Activated T-cell treated with anti-CD3 and anti-CD28 coated beads for 1 hour (primary cell): Measurements from ENCODE around the gene RRBP1.

Experiments used
- DNase-seq: peaks from one replicate; pipeline ENCODE4 v3.0.0-alpha.2; 2020; ENCODE audit warnings: low read depth

Gene RRBP1

DNA sequence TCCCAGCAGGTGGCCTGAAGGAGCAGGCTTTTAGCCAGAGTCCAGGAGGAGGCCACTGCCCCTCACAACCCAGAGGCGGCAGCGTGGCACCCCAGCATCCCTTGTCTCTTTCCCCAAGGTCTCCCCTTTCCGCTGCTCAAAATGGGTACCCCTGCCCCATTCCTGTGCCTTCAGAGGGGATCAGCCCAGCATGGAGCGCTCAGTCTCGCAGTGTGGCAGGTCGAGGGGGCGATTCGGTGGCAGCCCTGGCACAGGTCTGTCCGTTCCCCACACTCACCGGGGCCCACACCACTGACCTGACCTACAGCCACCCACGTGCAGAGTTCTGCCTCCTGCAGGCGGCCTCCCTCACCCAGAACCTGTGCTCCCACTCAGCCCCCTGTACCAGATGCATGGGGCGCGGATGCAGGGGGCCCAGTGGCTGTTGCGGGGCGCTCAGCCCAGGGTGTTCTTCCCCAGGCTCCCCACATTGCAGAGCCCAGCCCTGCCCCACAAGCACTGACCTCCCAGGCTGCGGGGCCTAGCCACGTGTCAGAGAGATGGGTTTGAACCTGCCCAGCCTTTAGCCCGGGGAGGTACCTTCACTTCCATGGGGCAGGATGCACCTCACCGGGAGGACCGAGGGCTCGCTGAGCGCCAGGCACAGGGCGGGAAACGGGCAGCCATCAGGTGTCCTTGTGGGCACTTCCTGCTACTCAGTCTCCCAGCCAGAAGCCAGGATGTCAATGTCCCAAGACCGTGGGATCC, 70.3 kb downstream of the RRBP1 start:
- DNase-seq: no peak

DNA sequence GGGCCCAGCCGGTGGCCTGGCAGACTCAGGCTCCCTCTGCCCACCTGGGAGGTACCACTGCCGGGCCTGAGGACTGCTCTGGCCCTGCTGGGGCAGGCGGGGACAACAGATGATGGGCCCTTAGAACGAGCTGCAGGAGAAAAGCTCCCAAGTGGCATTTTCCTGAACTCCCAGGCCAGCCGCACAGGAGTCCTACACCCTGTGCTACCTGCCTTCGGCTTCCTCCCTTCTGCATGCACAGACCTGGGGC, 70.8 kb downstream of the RRBP1 start:
- DNase-seq: no peak

DNA sequence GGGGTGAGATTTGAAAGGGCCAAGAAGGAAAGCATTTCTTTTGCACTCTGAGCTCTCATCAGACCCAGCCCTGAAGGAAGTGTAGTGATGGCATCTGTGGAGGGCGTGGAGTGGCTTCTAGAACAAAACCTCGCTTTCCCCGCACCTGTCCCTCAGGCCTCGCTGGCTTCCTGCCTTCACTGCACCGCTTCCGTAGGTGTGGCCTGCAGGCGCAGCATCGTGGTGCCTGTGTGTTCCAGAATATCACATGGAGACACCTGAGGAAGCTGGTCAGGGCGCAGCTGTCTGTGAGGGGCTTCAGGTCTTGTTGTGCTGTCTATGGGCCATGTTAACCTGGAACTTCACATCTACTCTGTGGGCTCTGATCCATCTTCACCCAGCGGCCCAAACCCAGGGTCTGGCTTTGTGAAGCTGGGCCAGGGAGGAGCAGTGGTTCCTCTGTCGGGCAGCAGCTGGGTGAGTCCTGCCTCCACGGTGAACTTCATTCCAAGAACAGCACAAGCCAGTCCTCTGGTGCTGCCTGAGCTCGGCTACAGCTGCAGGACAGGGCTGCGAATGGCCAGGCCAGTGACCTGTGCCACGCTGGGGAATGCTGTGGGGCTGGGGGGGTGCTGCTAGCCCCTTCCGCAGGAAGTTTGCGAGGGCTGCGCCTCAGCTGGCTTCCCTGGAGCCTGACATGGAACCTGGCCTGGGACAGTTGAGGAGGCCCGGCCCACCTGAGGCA, 71.3 kb downstream of the RRBP1 start:
- peak; percentile 45 for DNase-seq

DNA sequence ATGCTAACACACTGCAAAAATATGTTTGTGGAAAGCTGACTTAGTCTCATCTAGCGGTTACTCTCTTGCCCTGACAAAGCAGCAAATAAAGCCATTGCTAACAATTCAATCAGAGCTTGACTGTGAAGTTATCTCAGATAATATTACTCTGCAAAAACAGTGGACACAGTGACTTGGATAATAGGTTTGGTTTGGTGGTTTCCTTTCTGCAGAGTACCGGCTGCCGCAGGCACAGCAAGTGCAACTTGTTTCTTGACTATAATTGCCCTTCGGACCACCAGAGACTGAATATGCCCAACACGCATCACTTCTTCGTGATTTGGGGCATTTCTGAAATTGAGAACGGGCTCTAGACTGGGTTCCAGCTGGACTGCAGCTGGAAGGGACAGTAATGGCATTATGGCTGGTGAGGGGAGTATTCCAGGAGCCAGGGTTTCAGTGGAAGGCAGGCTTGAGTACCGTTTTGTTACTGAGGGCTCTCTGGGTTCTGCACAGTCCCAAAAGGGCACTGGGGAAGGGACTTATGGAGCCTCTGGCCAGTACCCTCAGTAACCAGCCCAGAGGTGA, 72.1 kb downstream of the RRBP1 start:
- DNase-seq: no peak

DNA sequence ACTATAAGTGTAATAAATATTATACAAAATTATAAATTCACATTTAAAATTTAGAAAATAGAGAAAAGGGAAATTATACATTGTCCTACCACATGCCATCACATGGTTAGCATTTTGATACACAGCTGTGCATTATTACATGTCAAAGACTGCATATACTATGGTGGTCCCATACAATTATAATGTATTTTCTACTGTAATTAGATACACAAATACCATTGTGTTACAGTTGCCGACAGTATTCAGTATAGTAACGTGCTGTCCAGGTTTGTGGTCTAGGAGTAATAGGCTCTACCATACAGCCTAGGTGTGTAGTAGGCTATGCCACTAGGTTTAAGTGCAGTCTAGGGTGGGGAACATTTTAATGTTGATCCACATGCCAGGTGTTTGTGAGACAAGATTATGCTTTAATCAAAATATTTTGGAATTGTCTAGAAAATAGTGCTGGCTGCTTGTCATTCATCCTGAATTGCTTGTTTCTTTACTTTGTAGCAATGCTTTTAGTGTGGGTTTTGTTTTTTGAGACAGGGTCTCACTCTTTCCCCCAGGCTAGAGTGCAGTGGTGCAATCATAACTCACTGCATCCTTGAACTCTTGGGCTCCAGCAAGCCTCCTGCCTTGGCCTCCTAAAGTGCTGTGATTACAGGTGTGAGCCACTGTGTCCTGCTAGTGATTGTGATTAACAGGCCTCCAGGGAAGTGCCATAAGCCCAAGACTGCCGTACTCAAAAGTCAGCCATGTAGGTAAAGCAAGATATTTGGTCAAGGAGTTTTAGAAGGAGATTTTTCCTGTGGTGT, 73.1 kb downstream of the RRBP1 start:
- DNase-seq: no peak

DNA sequence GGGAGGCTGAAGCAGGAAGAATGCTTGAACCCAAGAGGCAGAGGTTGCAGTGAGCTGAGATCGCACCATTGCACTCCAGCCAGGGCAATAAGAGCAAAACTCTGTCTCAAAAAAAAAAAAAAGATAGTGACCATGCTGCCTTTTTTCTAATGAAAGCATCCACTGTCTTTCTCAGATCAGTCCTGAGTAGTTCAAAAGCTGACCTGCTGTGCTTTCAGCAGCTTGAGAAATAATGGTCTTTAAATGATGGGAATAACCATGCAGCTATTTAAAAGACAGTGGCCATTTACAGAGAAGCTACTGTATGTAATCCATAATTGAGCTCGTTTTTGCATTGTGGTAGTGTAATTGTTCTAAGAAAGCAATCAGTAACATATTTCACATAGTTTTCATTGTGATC, 76.0 kb downstream of the RRBP1 start:
- no peak for DNase-seq

DNA sequence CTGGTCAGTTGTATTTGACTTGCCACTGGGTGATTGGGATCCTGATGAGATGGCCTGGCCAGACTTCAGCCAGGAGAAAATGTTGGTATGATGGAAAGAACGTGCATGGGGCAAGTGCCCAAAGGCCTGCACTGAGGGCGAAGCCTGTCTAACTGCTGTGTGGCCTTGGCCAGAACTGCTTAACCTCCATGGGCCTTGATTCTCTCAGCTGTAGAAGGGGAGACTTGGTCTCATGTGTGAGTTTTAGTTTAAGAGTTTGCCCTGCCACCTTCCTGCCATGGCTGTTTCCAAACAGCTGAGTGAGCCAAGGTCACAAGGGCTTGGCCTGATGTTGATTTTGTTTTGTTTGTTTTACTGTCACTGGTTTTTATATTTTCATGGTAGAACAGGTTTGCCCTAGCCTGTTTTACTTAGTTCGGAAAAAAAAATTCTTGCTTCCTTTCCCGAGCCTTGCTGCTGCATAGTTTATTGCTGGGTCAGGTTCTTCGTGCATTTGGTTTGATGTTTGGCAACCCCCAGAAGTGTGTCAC, 76.8 kb downstream of the RRBP1 start:
- DNase-seq: no peak

DNA sequence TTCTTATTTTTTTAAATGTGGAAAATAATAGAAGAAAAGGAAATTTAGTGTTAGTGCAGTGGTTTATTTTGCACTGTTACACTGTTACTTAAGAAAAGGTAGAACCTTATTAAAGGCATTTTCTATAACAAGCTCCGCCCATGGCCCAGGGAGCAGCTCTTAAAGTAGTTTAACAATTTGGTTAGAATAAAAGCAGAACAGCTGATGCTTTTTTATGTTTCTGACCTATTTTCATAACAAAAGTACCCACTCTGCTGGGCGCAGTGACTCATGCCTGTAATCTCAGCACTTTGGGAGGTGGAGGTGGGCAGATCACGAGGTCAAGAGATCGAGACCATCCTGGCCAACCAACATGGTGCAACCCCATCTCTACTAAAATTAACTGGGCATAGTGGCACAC, 79.5 kb downstream of the RRBP1 start:
- no peak for DNase-seq

DNA sequence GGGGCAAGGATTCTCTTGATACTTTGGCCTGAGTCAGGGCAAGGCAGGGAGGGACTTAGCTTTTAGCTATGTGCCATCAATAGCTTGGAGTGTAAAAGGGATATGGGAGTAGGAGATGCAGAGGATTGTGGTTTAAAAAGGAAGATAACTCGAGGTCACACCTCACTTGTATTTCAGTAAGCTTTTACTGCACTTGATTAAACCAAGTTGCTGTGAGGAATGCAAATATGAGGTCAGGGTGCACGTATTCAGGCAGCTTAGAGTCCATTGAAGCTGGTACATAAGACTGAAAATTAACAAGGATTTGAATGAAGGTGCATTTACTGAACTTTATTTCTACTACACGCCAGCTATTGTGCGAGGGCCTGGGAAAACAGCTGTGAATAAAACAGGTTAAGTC, 80.1 kb downstream of the RRBP1 start:
- DNase-seq: no peak

DNA sequence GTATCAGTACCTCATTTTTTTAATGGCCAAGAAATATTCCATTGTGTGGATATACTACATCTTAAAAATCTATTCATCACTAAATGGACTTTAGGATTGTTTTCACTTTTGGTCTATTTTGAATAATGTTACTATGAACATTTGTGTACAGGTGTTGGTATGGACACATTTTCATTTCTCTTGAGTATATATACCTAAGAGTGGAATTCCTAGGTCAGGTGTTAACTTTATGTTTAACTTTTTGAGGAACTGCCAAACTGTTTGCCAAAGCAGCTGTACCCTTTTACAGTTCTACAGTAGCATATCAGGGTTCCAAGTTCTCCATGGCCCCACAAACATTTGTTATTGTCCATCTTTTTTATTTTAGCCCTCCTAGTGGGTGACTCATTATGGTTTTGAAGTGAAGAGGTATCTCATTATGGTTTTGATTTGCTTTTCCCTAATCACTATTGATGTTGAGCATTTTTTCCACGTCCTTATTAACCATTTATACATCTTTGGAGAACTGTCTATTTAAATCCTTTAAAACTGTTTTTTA, 84.0 kb downstream of the RRBP1 start:
- DNase-seq: no peak

DNA sequence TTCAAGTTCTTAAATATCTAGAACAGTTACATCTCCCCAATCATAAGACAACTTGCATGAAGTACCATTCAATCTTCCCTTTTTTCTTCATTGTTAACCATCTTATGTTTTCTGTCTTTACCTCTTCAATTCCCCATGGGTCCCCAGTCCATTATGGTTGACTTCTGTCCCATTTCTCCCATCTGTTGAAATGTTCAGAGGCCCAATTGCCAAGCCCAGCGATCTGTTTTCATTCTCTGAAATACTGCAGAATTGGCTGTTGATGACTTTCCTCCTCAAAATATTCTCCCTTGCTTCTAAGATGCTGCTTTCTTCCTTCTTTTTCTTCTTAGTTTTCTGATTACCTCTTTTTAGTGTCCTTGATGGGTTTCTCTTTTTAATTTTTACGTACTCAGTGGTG, 86.2 kb downstream of the RRBP1 start:
- no peak for DNase-seq

DNA sequence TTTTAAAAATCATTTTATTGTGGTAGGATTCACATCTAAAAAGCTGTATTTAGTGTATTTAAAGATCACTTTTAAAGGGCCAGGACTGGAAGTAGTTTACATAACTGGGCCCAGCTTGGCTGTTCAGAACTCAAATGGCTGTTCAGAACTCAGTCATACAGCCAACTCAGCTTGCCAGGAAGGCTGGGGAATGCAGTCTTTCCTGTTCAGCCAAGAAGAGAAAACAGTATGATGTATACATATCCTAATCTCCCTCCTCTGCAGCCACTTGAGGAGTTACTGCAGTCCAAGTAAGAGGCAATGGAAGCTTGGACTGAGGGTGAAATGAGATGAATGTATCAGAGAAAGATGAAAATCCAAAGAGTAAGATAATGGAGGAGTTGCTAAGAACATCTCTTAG, 87.6 kb downstream of the RRBP1 start:
- DNase-seq: no peak

DNA sequence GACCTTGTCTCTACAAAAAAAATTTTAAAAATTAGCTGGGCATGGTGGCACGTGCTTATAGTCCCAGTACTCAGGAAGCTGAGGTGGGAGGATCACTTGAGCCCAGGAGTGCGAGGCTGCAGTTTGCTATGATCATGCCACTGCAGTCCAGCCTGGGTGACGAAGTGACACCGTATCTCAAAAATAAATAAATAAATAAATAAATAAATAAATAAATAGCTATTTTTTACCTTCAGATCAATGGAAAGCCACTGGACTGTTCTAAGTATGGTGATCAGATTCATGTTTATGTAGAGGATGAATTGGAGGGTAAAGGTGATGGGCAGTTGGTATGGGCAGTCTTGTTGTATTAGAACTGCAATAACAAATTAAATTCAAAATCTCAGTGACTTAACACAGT, 88.1 kb downstream of the RRBP1 start:
- DNase-seq: no peak

DNA sequence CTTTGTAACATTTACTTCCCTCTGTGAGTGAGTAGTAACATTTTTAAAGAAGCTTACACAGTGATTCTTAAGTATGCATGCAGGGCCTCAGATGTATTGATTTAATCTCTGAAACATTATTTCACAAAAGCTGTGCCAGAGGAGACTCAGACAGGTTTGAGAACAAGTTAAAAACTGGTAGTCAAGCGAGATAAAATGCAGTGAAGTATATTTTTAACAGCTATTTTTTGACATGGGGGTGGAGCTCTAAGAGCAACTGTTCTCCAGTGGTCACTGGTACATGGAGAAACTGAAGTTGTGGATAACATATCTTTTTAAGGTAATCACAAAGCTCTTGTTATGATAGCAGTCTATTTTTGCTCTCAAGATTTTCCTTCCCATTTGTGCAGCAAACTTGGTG, 91.8 kb downstream of the RRBP1 start:
- DNase-seq: no peak

DNA sequence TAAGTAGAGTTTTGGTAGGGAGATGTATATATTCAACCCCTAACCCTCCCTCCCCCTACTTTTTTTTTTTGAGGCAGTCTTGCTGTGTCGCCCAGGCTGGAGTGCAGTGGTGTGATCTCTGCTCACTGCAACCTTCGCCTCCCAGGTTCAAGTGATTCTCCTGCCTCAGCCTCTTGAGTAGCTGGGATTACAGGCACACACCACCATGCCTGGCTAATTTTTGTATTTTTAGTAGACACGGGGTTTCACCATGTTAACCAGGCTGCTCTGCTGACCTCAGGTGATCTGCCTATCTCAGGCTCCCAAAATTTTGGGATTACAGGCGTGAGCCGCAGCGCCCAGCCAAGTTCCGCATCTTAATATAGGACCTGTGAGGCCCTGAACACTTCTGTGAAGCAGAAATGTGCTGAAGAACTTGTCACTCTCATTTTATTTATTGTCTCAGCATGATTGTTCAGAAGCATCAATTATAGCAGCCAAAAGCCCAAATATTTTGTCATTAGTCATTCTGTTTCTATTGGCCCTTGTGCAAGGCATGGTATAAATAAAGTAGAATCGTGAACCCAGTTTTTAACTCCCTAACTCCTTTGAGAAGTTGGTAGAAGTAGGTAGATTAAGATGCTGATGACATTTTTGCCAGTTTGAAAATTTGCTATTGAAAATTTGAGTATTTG, 92.7 kb downstream of the RRBP1 start:
- DNase-seq: no peak

DNA sequence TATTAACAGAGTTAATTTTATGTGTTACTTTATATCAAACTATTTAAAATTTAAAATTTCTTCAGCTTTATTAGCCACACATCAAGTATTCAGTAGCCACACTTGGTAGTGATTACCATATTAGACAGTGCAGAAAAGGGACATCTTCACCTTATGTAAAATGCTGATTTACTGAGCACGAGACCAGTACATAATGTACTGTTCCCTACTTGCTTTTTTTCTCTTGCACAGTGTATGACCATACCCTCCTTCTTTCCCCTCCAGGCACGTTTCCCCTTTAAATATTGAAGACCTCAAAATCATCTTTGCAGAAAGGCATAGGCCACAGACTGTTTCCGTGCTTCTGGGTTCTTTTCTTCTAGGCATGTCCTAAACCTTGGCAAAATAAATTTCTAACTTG, 94.2 kb downstream of the RRBP1 start:
- no peak for DNase-seq

DNA sequence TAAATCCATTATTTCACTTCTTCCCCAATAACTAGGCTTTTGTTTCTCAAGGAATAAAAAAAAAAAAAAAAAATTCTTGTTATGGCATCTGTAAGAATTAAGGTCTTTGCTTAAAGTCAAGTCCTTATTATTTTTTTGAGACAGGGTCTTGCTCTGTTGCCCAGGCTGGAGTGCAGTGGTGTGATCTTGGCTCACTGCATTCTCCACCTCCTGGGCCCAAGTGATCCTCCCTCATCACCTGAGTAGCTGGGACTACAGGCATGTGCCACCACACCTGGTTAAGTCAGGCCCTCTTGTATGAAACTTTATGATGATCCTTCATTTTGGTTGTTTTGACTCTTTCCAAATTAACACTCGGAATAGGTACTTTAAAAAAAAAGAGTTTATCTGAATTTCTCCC, 94.9 kb downstream of the RRBP1 start:
- DNase-seq: no peak

DNA sequence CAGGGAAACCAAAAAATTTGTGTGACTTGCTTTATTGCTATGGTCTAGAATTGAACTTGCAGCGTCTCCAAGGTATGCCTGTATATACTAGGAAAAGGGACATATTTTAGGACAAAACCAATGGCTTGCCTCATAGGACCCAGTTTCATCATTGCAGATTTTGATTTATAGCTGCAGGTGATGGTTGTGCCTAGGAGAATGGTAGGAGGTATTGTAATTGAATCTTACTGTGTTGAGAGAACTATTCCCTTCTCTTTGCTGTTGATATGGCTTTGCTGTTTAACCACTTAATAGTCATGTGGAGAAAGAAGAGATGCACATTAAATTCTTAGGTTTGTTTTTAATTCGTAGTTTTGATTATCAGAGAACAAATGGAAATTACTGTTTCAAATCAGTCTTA, 95.8 kb downstream of the RRBP1 start:
- no peak for DNase-seq

DNA sequence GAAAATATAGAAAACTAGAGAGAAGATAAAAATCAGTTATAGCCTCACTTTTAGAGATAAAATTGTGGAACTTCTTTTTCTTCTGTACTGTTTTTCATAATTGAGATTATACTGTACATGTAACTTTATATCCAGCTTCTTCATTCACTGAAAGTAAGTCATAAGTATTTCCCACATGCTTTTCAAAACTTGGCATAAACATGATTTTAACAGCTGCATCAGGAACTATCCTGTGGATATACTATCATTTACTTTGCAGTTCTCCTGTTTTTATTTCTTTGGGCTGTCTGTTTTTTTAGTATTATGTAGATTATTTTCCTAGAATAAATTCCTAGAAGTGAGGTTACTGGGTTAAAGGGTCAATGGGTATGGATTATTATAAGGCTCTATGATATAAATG, 97.4 kb downstream of the RRBP1 start:
- DNase-seq: no peak

DNA sequence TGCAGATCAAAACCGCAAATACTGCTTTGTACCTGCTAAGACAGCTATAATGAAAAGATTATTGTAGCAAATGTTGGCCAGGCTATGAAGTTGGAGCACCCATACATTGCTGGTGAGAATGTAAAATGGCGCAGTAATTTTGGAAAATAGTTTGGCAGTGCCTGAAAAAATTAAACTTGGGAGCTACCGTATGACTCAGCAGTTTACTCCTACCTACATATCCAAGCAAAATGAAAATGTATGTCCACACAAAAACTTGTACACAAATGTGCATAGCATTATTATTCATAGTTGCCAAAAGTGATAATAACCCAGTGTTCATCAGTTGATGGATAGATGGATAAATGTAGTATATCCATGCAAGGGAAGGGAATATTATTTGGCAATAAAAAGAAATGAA, 98.9 kb downstream of the RRBP1 start:
- no peak for DNase-seq

DNA sequence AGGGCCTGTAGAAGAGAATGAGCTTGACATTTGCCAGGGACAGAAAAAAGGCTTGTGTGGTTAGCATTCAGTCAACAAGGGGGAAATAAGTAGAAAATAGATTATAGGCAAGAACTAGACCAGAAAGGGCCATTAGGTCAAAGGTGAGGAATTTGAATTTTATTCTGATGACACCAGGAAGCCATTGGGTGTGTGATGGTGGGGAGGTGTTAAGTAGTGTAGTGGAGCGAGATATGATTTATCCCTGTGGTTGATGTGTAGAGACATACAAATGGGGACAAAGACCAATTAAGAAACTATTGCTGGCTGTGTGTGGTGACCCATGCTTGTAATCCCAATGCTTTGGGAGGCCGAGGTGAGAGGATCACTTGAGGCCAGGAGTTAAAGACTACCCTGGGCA, 101.1 kb downstream of the RRBP1 start:
- no peak for DNase-seq
